Measurements from ENCODE around the gene LAMTOR2. TPM values are rescaled to one million over a fixed set of nuclear protein-coding genes. Genes with fewer than 3 reads are reported as not detected.
A peak's percentile ranks its signal among the peaks of the same experiment; 100 is the strongest.

The LAMTOR2 gene
- total and polyA plus RNA-seq, 2 of the 4 experiments (the other 2 are of a cell fraction), result 50.0 to 89.0 TPM

DNA sequence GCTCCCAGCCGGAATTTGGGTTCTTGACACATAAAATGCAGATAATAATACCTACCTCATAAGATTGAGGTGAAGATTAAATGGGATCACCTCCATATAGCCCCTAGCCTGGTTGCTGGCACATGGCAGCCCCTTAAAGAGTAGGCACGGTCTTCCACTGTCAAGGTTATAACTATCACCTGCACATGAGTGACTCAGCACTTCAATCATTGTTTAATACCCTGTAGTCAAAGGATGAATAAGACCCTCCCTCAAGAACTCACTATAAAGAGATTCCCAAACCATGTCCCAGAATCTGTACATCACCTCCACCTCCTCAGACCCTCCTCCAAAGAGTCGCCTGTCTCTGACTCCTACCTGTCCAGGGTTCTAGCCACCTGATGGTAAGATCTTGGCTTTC lies 53.5 kb downstream of the LAMTOR2 start:
- Histone ChIP-seq H3K56ac (ENCODE audit: extremely low read depth, insufficient read depth, low read length) (no peak overlapping the region), H3K79me1 (ENCODE audit: low read depth in 1 of 2, low read length in 2 of 2) (peaks cover 11 to 60% of the 10 kb centered on the region in 2 experiments), H2BK20ac (ENCODE audit: low read depth, low read length) (no peak overlapping the region), H2AK5ac (ENCODE audit: low read depth, low read length) (no peak overlapping the region), H3K4me3 (ENCODE audit: insufficient read depth, low read depth, low read length) (no peak overlapping the region), H3K27ac (ENCODE audit: insufficient read depth, low read length) (no peak overlapping the region), H3K36me3 (ENCODE audit: control insufficient read depth, insufficient read depth, low read length) (no peaks in the 10 kb centered on the region), H2AK9ac (replicated peaks; ENCODE audit: low read depth, low read length, poor library complexity) (peak overlapping the region; percentile 12), H3K4me1 (ENCODE audit: control insufficient read depth, insufficient read depth, low read length) (peaks cover 33% of the 10 kb centered on the region), H3K4ac (ENCODE audit: low read depth, low read length) (no peak overlapping the region), H3K23ac (ENCODE audit: low read depth, low read length) (no peak overlapping the region), H3K9ac (ENCODE audit: low read depth, low read length) (no peak overlapping the region), H4K91ac (ENCODE audit: insufficient read depth, low read depth, low read length) (no peak overlapping the region), H2AFZ (replicated peaks; ENCODE audit: low read length, poor library complexity) (no peak overlapping the region), H2BK120ac (ENCODE audit: low read depth, low read length) (no peak overlapping the region), H3K4me2 (ENCODE audit: low read depth, low read length) (no peak overlapping the region), H2BK15ac (ENCODE audit: low read depth, low read length) (0 out of 3 replicates have a peak overlapping the region, but pooled peaks have one; percentile 11), H3K18ac (ENCODE audit: low read depth, low read length) (no peak overlapping the region), H3K14ac (replicated peaks; ENCODE audit: low read depth, low read length) (no peak overlapping the region), H4K5ac (ENCODE audit: low read depth, low read length) (no peak overlapping the region), H4K20me1 (ENCODE audit: insufficient read depth, low read length) (no peaks in the 10 kb centered on the region), H4K8ac (ENCODE audit: low read depth in 2 of 2, low read length in 2 of 2) (no peak overlapping the region), H2BK5ac (ENCODE audit: low read depth, low read length, poor library complexity, severe bottlenecking) (no peak overlapping the region), H3K9me3 (ENCODE audit: control insufficient read depth, insufficient read depth, low read length) (no peaks in the 10 kb centered on the region), H3K27me3 (ENCODE audit: control insufficient read depth, insufficient read depth, low read length) (no peaks in the 10 kb centered on the region), H3K9me1 (ENCODE audit: insufficient read depth, low read length) (peaks cover 22% of the 10 kb centered on the region)
- CTCF ChIA-PET, result no interaction called here
- no peak for DNase-seq
- dilution Hi-C loops (cut with HindIII; ENCODE audit: low sequenced_read_pairs, unreplicated experiment) (no loop called here), in situ Hi-C loops (cut with MboI; ENCODE audit: low sequenced_read_pairs) (no loop called here), intact Hi-C loops (cut with micrococcal nuclease) (no loop called here)
- TF ChIP-seq POLR2A (IDR thresholded peaks at IDR 0.05; ENCODE audit: low read depth, low read length), result 0 out of 2 replicates have a peak, but pooled peaks have one; percentile 15
- TF ChIP-seq, protein P1, sequence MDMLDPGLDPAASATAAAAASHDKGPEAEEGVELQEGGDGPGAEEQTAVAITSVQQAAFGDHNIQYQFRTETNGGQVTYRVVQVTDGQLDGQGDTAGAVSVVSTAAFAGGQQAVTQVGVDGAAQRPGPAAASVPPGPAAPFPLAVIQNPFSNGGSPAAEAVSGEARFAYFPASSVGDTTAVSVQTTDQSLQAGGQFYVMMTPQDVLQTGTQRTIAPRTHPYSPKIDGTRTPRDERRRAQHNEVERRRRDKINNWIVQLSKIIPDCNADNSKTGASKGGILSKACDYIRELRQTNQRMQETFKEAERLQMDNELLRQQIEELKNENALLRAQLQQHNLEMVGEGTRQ (IDR thresholded peaks at IDR 0.05; ENCODE audit: low read depth, low read length), result no peak
- BruUV-seq (replicated peaks), result no TSS peak
- POLR2A ChIA-PET (ENCODE audit: unreplicated experiment), result no interaction called here
- ATAC-seq (ENCODE audit: low read depth), result no peak
- 80% methylated on average over 1 of the region's 3 CpGs; no CpG with 5 or more reads in 1 of the 2 experiments for WGBS, 2 experiments (ENCODE audit: extremely low coverage in 2 of 2, insufficient read length in 1 of 2)

Other genes starting within 250 kb of the LAMTOR2 start
- gene GON4L, start 197.6 kb upstream of the LAMTOR2 start, total RNA-seq (2012; rRNA removed), result 29.4 and 30.3 TPM in 2 replicates
- 19.2 and 21.2 TPM in 2 replicates for gene GON4L, start 197.6 kb upstream of the LAMTOR2 start, polyA plus RNA-seq (2012; rRNA removed)
- 37.8 and 43.7 TPM in 2 replicates for gene SYT11, start 195.2 kb upstream of the LAMTOR2 start, total RNA-seq (2012; rRNA removed)
- gene SYT11, start 195.2 kb upstream of the LAMTOR2 start, polyA plus RNA-seq (2012; rRNA removed), result 22.9 TPM in 2 replicates
- 46.8 and 52.2 TPM in 2 replicates for gene RIT1, start 143.4 kb upstream of the LAMTOR2 start, total RNA-seq (2012; rRNA removed)
- gene RIT1, start 143.4 kb upstream of the LAMTOR2 start, polyA plus RNA-seq (2012; rRNA removed), result 26.2 and 29.6 TPM in 2 replicates
- gene KHDC4, start 120.4 kb upstream of the LAMTOR2 start, total RNA-seq (2012; rRNA removed), result 22.5 and 28.0 TPM in 2 replicates
- 23.4 and 29.9 TPM in 2 replicates for gene KHDC4, start 120.4 kb upstream of the LAMTOR2 start, polyA plus RNA-seq (2012; rRNA removed)
- not detected in 2 replicates for gene RXFP4, start 113.1 kb upstream of the LAMTOR2 start, total RNA-seq (2012; rRNA removed)
- gene RXFP4, start 113.1 kb upstream of the LAMTOR2 start, polyA plus RNA-seq (2012; rRNA removed), result not detected in 2 replicates
- gene ARHGEF2, start 76.2 kb upstream of the LAMTOR2 start, total RNA-seq (2012; rRNA removed), result 81.4 and 91.8 TPM in 2 replicates
- gene ARHGEF2, start 76.2 kb upstream of the LAMTOR2 start, polyA plus RNA-seq (2012; rRNA removed), result 101 and 117 TPM in 2 replicates
- gene SSR2, start 33.8 kb upstream of the LAMTOR2 start, total RNA-seq (2012; rRNA removed), result 553 and 927 TPM in 2 replicates
- 952 and 1,264 TPM in 2 replicates for gene SSR2, start 33.8 kb upstream of the LAMTOR2 start, polyA plus RNA-seq (2012; rRNA removed)
- 8.8 and 9.7 TPM in 2 replicates for gene UBQLN4, start 984 bp upstream of the LAMTOR2 start, total RNA-seq (2012; rRNA removed)
- gene UBQLN4, start 984 bp upstream of the LAMTOR2 start, polyA plus RNA-seq (2012; rRNA removed), result 21.6 and 24.0 TPM in 2 replicates
- gene RAB25, start 6.4 kb downstream of the LAMTOR2 start, total RNA-seq (2012; rRNA removed), result not detected in 2 replicates
- not detected in 2 replicates for gene RAB25, start 6.4 kb downstream of the LAMTOR2 start, polyA plus RNA-seq (2012; rRNA removed)
- gene MEX3A, start 27.7 kb downstream of the LAMTOR2 start, total RNA-seq (2012; rRNA removed), result 2.3 and 2.5 TPM in 2 replicates
- gene MEX3A, start 27.7 kb downstream of the LAMTOR2 start, polyA plus RNA-seq (2012; rRNA removed), result 9.0 and 11.6 TPM in 2 replicates
- 753 and 755 TPM in 2 replicates for gene LMNA, start 59.9 kb downstream of the LAMTOR2 start, total RNA-seq (2012; rRNA removed)
- gene LMNA, start 59.9 kb downstream of the LAMTOR2 start, polyA plus RNA-seq (2012; rRNA removed), result 563 and 927 TPM in 2 replicates
- 0.18 and 0.28 TPM in 2 replicates for gene SEMA4A, start 98.8 kb downstream of the LAMTOR2 start, total RNA-seq (2012; rRNA removed)
- gene SEMA4A, start 98.8 kb downstream of the LAMTOR2 start, polyA plus RNA-seq (2012; rRNA removed), result 0.86 and 1.4 TPM in 2 replicates
- gene SLC25A44, start 139.3 kb downstream of the LAMTOR2 start, total RNA-seq (2012; rRNA removed), result 12.7 and 12.8 TPM in 2 replicates
- 19.7 and 20.2 TPM in 2 replicates for gene SLC25A44, start 139.3 kb downstream of the LAMTOR2 start, polyA plus RNA-seq (2012; rRNA removed)
- 54.8 and 62.5 TPM in 2 replicates for gene PMF1, start 158.2 kb downstream of the LAMTOR2 start, total RNA-seq (2012; rRNA removed)
- 73.4 and 74.9 TPM in 2 replicates for gene PMF1, start 158.2 kb downstream of the LAMTOR2 start, polyA plus RNA-seq (2012; rRNA removed)
- not detected in 2 replicates for gene BGLAP, start 187.4 kb downstream of the LAMTOR2 start, total RNA-seq (2012; rRNA removed)
- 0.32 and 0.67 TPM in 2 replicates for gene BGLAP, start 187.4 kb downstream of the LAMTOR2 start, polyA plus RNA-seq (2012; rRNA removed)
- gene PAQR6, start 193.3 kb downstream of the LAMTOR2 start, total RNA-seq (2012; rRNA removed), result under 0.01 TPM in 1 of 2 replicates, not detected in the other
- gene PAQR6, start 193.3 kb downstream of the LAMTOR2 start, polyA plus RNA-seq (2012; rRNA removed), result 0.57 and 0.67 TPM in 2 replicates
- gene SMG5, start 228.0 kb downstream of the LAMTOR2 start, total RNA-seq (2012; rRNA removed), result 33.9 and 37.3 TPM in 2 replicates
- gene SMG5, start 228.0 kb downstream of the LAMTOR2 start, polyA plus RNA-seq (2012; rRNA removed), result 33.3 and 34.7 TPM in 2 replicates
- gene TMEM79, start 229.5 kb downstream of the LAMTOR2 start, total RNA-seq (2012; rRNA removed), result 0.28 and 0.54 TPM in 2 replicates
- gene TMEM79, start 229.5 kb downstream of the LAMTOR2 start, polyA plus RNA-seq (2012; rRNA removed), result 2.3 and 3.3 TPM in 2 replicates
- 18.3 and 32.6 TPM in 2 replicates for gene GLMP, start 240.9 kb downstream of the LAMTOR2 start, total RNA-seq (2012; rRNA removed)
- gene GLMP, start 240.9 kb downstream of the LAMTOR2 start, polyA plus RNA-seq (2012; rRNA removed), result 43.1 and 45.8 TPM in 2 replicates
- 0.28 TPM in 1 of 2 replicates, not detected in the other for gene VHLL, start 244.5 kb downstream of the LAMTOR2 start, total RNA-seq (2012; rRNA removed)
- not detected in 2 replicates for gene VHLL, start 244.5 kb downstream of the LAMTOR2 start, polyA plus RNA-seq (2012; rRNA removed)